Esophagus squamous epithelium (tissue), 5 donors: ENCODE data around the gene MAP1A. TPM values are rescaled to one million over a fixed set of nuclear protein-coding genes. Genes with fewer than 3 reads are reported as not detected.

Experiments
- DNase-seq: peaks from one replicate; lab custom pipeline; 2025; lab: John Stamatoyannopoulos, UW
- H3K27ac ChIP-seq, 4 donors: fragments of 200-600 bp; sonication (generic); one replicate each; pipeline ENCODE4 v1.5.1; 2016 to 2019; ENCODE audit warnings: mild to moderate bottlenecking in 1 of 4
- H3K27me3 ChIP-seq, 4 donors: fragments of 200-600 bp; sonication (generic); 1 replicate in 3 of 4; 2 replicates in 1 of 4; pipeline versions ENCODE4 v1.5.1 to v1.6.0; 2017 to 2021; ENCODE audit warnings: antibody characterized with exemption in 1 of 4
- H3K36me3 ChIP-seq, 3 donors: fragments of 200-600 bp; sonication (generic); one replicate each; pipeline ENCODE4 v1.5.1; 2016 to 2019
- H3K4me1 ChIP-seq, 3 donors: fragments of 200-600 bp; sonication (generic); one replicate each; pipeline ENCODE4 v1.5.1; 2017 to 2019
- H3K4me3 ChIP-seq, 4 donors: fragments of 200-600 bp; sonication (generic); 1 replicate in 3 of 4; 2 replicates in 1 of 4; pipeline ENCODE4 v1.5.1; 2016 to 2019; ENCODE audit warnings: mild to moderate bottlenecking in 2 of 4, moderate library complexity in 1 of 4
- H3K9me3 ChIP-seq, 3 donors: fragments of 200-600 bp; sonication (generic); one replicate each; pipeline ENCODE4 v1.5.1; 2016 to 2019
- CTCF ChIP-seq, 6 experiments: fragments of 450-650 bp in 4 of 6; fragments of 200-600 bp in 2 of 6; sonication (generic) in 2 of 6; IDR thresholded peaks; one replicate each; pipeline ENCODE4 v1.5.1; 2016 to 2019; ENCODE audit warnings: antibody characterized with exemption in 6 of 6, mild to moderate bottlenecking in 4 of 6, moderate library complexity in 4 of 6
- POLR2A ChIP-seq, 4 donors: fragments of 450-650 bp; IDR thresholded peaks; one replicate each; pipeline ENCODE4 v1.6.1; 2017; ENCODE audit warnings: antibody characterized with exemption in 4 of 4, mild to moderate bottlenecking in 4 of 4, moderate library complexity in 3 of 4
- WGBS, 2 donors: methylation state at CpG; one replicate each; pipeline ENCODE4 v1.1.5; 2018; 5-methylcytosine and 5-hydroxymethylcytosine counted together
- intact Hi-C: fragments of 100-400 bp; cut with DNase I; formaldehyde crosslinking; loops from one replicate; pipeline ENCODE4 v1.15.0; 2022
- total RNA-seq, 4 donors: library from RNA; depleted of rRNA; stranded (reverse); fragments of >200 nt; gene quantifications; one replicate each; pipeline ENCODE4 v1.1.0, GENCODE V29; 2016
- donor health status: DM: yes; HTN: yes; CAD: no.

The MAP1A gene
- total RNA-seq, 4 donors from 2014 or later: 0.53 to 5.9 (median 2.3) TPM

DNA sequence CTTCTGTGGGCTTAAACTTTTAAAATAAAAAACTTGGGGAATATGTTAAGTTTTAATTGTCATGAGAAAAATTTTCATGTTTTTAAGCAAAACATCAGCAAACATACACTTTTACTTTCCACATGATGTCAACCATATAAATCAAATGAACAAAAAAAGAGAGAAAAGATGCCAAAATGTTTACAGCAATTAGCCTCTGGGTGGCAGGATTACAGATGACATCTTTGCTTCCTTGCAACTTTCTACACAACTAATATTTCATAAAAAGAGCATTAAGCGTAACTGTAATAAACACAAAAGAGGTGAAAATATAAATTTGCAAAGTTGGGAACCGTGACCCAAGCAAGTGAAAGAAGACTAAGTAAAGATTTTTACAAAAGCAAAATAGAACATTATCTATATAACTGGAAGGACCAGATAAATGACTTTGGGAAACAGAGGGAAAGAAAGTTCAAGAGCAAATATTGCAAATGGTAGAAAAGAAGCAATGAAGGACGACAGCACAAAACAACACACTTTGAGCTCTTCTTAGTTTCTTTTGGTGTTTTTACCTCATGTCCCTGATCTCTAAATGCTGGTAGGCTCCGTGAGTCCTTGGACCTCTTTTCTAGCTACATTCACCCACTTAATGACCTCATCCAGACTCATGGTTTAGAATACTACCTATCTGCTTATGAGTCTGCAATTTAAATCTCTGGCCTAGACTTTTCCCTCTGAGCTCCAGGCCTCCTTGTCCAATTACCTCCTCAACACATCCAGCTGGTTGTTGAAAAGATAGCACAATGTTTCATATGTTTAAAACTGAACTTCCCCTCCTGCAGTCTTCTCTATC is 33.9 kb upstream of the MAP1A start:
- 67 to 68% methylated on average over 4 of the region's 4 CpGs for WGBS, 2 donors
- H3K27ac ChIP-seq: no peak overlapping the region
- H3K27me3 ChIP-seq: no peaks in the 10 kb centered on the region
- peaks cover 5 to 74% (median 26%) of the 10 kb centered on the region in 3 donors for H3K36me3 ChIP-seq
- H3K4me1 ChIP-seq: no peaks in the 10 kb centered on the region
- TF ChIP-seq CTCF (IDR thresholded peaks at IDR 0.05): peak in 3 of 6 experiments; percentile 16 to 28 (median 22)
- TF ChIP-seq POLR2A (IDR thresholded peaks at IDR 0.05): no peak
- intact Hi-C loops: no loop called here
- no peak overlapping the region for H3K4me3 ChIP-seq
- no peaks in the 10 kb centered on the region for H3K9me3 ChIP-seq
- no peak for DNase-seq

DNA sequence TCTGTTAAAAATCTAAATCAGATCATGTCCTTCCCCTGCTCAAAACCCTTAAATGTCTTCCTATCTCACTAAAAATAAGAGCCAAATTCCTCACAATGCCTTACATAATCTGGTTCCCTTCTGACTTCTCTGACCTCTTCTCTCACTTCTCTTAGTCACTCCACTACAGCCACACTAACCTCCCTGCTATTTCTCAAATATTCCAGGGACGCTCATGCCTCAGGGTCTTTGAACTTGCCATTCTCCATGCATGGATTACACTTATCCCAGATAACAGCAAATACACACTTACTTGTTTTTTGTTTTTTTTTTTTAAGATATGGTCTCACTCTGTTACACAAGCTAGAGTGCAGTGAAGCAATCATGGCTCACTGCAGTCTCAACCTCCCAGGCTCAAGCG is 33.0 kb upstream of the MAP1A start:
- 91 to 92% methylated on average over 2 of the region's 2 CpGs for WGBS, 2 donors
- TF ChIP-seq POLR2A (IDR thresholded peaks at IDR 0.05): no peak
- no peak for TF ChIP-seq CTCF (IDR thresholded peaks at IDR 0.05)
- H3K4me1 ChIP-seq: peaks cover 0 to 8% (median 0%) of the 10 kb centered on the region in 3 donors
- DNase-seq: no peak
- peaks cover 0 to 74% (median 17%) of the 10 kb centered on the region in 3 donors for H3K36me3 ChIP-seq
- H3K4me3 ChIP-seq: no peak overlapping the region
- H3K27ac ChIP-seq: no peak overlapping the region
- no peaks in the 10 kb centered on the region for H3K9me3 ChIP-seq
- no peaks in the 10 kb centered on the region for H3K27me3 ChIP-seq
- intact Hi-C loops: no loop called here

GRCh38 chr15:43487271-43487895 is 30.0 kb upstream of the MAP1A start:
- Histone ChIP-seq H3K27ac (no peak overlapping the region), H3K27me3 (no peaks in the 10 kb centered on the region), H3K36me3 (peaks cover 0 to 64% (median 10%) of the 10 kb centered on the region in 3 donors), H3K4me1 (peaks cover 3 to 20% (median 6%) of the 10 kb centered on the region in 3 donors), H3K9me3 (no peaks in the 10 kb centered on the region), H3K4me3 (no peak overlapping the region)
- intact Hi-C loops: no loop called here
- no peak for DNase-seq
- TF ChIP-seq CTCF (IDR thresholded peaks at IDR 0.05) (no peak), POLR2A (IDR thresholded peaks at IDR 0.05) (no peak)
- 81 to 86% methylated on average over 6 of the region's 6 CpGs for WGBS, 2 donors

DNA sequence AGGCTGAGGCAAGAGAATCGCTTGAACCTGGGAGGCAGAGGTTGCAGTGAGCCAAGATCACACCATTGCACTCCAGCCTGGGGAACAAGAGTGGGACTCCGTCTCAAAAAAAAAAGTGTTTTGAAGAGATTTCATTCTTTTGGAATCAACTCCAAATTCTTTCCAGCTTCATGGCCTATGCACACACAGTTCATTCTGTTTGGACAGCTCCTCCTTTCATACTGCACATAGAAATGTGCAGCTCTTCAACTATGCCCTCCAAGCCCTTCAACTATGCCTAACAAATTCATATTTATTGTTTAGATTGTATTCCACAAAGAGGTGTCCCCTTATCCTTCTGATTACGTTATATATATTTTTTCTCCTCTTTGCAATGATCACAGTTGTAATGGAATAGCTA is 28.6 kb upstream of the MAP1A start:
- Histone ChIP-seq H3K9me3 (no peaks in the 10 kb centered on the region), H3K36me3 (peaks cover 0 to 59% (median 10%) of the 10 kb centered on the region in 3 donors), H3K4me3 (no peak overlapping the region), H3K27me3 (no peaks in the 10 kb centered on the region), H3K27ac (no peak overlapping the region), H3K4me1 (peaks cover 11 to 28% (median 12%) of the 10 kb centered on the region in 3 donors)
- intact Hi-C loops: no loop called here
- WGBS, 2 donors: 90 to 94% methylated on average over 3 of the region's 3 CpGs
- no peak for DNase-seq
- TF ChIP-seq POLR2A (IDR thresholded peaks at IDR 0.05) (no peak), CTCF (IDR thresholded peaks at IDR 0.05) (no peak)

- H3K36me3 ChIP-seq: peaks cover 0 to 59% (median 10%) of the 10 kb centered on the region in 3 donors
- no peaks in the 10 kb centered on the region for H3K9me3 ChIP-seq
- peaks cover 11 to 29% (median 12%) of the 10 kb centered on the region in 3 donors for H3K4me1 ChIP-seq
- no peak for TF ChIP-seq POLR2A (IDR thresholded peaks at IDR 0.05)
- no peak for TF ChIP-seq CTCF (IDR thresholded peaks at IDR 0.05)
- 7 to 20% methylated on average over 1 of the region's 1 CpG for WGBS, 2 donors
- no peak overlapping the region for H3K27ac ChIP-seq
- intact Hi-C loops: no loop called here
- no peak overlapping the region for H3K4me3 ChIP-seq
- DNase-seq: no peak
- H3K27me3 ChIP-seq: no peaks in the 10 kb centered on the region
Measured at GRCh38 chr15:43489191-43489590, 28.2 kb upstream of the MAP1A start.
